SK-MEL-5 (cell line): ENCODE data around the gene PHPT1. TPM values are rescaled to one million over a fixed set of nuclear protein-coding genes. Genes with fewer than 3 reads are reported as not detected.

Experiments used
- DNase-seq: peaks from one replicate; pipeline ENCODE4 v3.0.0-alpha.2; 2016; ENCODE audit warnings: low read depth, low spot score
- in situ Hi-C: cut with HindIII; loops from 2 replicates; pipeline ENCODE4 v1.10.0; 2016; ENCODE audit warnings: low sequenced_read_pairs, high pct_unique_total_duplicates, low pct_unique_long_range_greater_than_20kb
- total RNA-seq: library from RNA; depleted of rRNA; stranded (reverse); fragments of >200 nt; shearing (Covaris generic); gene quantifications from 2 replicates; pipeline ENCODE4 v1.2.3, GENCODE V29; 2014

PHPT1 gene
- total RNA-seq, 1 experiment from 2014 or later, result 101 TPM

DNA sequence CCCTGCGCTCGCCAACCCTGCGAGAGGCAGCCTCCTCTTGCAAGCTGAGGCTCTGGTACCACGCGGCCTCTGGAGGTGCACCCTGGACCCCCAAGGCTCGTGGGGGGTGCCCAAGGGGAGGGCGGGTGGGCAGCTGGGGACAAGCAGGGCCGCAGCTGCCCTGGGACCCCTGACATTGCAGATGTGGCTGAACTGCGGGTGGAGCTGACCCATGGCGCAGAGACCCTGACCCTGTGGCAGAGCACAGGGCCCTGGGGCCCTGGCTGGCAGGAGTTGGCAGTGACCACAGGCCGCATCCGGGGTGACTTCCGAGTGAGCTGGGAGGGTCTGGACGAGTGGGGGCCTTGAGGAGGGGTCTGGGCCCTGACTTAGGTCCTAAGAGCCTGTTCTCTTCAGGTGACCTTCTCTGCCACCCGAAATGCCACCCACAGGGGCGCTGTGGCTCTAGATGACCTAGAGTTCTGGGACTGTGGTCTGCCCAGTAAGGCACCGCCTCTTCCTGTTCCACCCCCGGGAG lies 4.4 kb downstream of the PHPT1 start:
- no peak for DNase-seq
- in situ Hi-C loops, result no loop called here

DNA sequence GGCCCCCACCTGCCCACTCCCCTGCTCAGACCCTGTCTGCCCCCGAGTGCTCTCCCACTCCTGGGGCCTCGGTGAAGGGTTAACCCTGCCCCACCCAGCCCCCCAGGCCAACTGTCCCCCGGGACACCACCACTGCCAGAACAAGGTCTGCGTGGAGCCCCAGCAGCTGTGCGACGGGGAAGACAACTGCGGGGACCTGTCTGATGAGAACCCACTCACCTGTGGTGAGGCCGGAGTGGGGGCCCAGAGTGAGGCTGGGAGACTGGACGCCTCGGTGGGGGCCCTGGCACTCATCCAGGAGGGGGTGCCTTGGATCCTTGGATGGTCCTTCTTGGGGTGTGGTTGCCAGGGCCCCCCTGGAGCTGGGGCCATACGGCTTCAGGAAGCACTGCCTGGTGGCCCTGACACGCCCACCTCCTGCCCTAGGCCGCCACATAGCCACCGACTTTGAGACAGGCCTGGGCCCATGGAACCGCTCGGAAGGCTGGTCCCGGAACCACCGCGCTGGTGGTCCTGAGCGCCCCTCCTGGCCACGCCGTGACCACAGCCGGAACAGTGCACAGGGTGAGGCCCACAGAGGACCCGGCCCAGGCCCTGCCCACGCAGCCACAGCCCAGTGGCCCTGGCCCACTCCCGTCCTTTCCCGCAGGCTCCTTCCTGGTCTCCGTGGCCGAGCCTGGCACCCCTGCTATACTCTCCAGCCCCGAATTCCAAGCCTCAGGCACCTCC lies 5.1 kb downstream of the PHPT1 start:
- in situ Hi-C loops, result no loop called here
- no peak for DNase-seq

DNA sequence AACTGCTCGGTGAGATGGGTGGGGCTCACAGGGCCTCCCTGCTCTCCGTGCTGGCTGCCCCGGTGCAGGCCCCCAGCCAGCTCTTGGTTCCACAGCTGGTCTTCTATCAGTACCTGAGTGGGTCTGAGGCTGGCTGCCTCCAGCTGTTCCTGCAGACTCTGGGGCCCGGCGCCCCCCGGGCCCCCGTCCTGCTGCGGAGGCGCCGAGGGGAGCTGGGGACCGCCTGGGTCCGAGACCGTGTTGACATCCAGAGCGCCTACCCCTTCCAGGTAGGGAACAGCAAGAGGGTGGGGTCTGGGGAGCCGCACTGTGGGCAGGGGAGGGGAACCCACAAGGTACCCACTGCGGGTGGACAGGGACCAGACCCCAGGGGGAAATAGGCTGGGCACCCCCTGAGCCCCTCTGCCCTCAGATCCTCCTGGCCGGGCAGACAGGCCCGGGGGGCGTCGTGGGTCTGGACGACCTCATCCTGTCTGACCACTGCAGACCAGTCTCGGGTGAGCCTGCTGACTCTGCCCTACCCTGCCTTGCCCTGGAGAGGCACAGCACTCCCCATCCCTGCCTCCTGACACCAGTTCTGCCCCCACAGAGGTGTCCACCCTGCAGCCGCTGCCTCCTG lies 5.7 kb downstream of the PHPT1 start:
- in situ Hi-C loops, result no loop called here
- no peak for DNase-seq

DNA sequence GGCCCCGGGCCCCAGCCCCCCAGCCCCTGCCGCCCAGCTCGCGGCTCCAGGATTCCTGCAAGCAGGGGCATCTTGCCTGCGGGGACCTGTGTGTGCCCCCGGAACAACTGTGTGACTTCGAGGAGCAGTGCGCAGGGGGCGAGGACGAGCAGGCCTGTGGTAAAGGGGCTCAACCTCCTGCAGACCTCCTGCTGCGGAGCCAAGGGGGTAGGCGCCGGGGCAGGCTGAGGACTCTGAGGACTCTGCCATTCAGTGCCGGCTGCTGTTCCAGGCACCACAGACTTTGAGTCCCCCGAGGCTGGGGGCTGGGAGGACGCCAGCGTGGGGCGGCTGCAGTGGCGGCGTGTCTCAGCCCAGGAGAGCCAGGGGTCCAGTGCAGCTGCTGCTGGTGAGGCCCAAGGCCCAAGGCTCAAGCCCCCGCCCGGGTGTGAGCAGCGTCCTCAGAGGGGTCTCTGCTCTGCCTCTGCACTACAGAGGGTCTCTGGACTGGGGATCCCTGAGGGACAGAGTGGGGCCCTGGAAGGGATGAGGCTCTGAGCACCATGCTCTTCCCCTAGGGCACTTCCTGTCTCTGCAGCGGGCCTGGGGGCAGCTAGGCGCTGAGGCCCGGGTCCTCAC lies 6.4 kb downstream of the PHPT1 start:
- no peak for DNase-seq
- in situ Hi-C loops, result no loop called here

DNA sequence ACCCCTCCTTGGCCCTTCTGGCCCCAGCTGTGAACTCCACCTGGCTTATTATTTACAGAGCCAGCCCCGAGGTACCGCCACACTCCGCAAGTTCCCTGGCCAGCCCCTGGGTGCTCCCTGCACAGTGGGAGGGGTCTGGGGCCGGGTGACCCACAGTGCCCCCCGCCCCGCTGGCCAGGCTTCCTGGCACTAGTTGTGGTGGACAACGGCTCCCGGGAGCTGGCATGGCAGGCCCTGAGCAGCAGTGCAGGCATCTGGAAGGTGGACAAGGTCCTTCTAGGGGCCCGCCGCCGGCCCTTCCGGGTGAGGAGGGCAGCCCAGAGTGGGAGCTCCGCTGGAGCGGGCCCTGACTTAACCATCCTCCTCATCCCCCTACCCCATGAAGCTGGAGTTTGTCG lies 6.9 kb downstream of the PHPT1 start:
- in situ Hi-C loops, result no loop called here
- DNase-seq, result no peak

DNA sequence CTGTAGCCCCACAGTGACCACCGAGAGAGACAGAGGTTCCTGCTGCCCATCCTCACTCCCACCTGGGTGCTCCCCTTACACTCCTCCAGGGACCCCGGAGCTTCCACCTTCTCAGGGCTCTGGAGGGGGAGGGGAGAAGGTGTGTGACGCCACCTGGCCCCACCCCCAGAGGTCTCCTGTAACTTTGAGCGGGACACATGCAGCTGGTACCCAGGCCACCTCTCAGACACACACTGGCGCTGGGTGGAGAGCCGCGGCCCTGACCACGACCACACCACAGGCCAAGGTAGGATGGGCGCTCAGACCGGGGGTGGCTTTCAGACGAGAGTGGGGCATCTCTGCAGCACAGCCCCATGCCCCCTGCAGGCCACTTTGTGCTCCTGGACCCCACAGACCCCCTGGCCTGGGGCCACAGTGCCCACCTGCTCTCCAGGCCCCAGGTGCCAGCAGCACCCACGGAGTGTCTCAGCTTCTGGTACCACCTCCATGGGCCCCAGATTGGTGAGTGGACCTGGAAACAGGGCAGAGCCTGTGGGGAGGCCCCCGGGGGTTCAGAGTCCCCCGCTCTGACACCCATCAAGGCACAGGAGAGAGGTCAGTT lies 7.4 kb downstream of the PHPT1 start:
- in situ Hi-C loops, result no loop called here
- no peak for DNase-seq

DNA sequence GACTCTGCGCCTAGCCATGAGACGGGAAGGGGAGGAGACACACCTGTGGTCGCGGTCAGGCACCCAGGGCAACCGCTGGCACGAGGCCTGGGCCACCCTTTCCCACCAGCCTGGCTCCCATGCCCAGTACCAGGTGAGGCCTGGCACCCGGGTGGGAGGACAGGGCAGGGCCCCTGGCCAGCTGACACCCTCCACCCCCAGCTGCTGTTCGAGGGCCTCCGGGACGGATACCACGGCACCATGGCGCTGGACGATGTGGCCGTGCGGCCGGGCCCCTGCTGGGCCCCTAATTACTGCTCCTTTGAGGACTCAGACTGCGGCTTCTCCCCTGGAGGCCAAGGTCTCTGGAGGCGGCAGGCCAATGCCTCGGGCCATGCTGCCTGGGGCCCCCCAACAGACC lies 8.0 kb downstream of the PHPT1 start:
- in situ Hi-C loops, result no loop called here

DNA sequence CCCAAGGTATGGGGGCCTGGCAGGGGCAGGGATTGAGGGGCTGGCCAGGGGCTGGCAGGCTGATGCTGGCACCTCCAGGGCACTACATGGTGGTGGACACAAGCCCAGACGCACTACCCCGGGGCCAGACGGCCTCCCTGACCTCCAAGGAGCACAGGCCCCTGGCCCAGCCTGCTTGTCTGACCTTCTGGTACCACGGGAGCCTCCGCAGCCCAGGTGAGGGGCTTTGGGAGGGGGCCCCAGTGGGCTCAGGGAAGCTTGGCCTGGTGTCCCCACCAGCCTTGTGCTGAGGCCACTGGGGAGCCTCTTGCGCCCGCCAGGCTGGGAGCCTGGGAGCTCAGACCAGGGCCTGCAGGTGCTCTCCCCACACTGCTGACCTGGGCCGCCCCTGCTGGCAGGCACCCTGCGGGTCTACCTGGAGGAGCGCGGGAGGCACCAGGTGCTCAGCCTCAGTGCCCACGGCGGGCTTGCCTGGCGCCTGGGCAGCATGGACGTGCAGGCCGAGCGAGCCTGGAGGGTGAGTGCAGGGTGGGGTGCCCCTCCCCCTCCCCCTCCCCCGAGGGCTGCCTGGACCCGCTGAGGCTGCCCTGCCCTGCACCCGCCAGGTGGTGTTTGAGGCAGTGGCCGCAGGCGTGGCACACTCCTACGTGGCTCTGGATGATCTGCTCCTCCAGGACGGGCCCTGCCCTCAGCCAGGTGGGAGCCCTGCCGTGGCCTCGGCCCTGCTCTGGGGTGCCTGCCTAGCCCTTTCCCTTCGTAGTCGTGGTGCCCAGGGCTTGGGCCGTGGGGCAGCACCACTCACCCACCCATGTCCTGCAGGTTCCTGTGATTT lies 8.6 kb downstream of the PHPT1 start:
- in situ Hi-C loops, result no loop called here
- no peak for DNase-seq

More for the DNA sequence above, 8.0 kb downstream of the PHPT1 start:
- DNase-seq, result no peak

DNA sequence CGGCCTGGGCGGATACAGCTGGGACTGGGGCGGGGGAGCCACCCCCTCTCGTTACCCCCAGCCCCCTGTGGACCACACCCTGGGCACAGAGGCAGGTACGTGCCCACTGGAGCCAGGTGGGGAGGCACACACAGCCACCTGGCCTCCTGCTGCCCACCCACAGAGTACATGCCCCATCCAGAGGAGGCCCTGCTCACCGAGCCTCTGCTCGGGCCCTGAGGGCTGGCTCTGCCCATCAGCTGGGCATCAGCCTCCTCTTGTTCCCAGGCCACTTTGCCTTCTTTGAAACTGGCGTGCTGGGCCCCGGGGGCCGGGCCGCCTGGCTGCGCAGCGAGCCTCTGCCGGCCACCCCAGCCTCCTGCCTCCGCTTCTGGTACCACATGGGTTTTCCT lies 9.2 kb downstream of the PHPT1 start:
- no peak for DNase-seq
- in situ Hi-C loops, result no loop called here

DNA sequence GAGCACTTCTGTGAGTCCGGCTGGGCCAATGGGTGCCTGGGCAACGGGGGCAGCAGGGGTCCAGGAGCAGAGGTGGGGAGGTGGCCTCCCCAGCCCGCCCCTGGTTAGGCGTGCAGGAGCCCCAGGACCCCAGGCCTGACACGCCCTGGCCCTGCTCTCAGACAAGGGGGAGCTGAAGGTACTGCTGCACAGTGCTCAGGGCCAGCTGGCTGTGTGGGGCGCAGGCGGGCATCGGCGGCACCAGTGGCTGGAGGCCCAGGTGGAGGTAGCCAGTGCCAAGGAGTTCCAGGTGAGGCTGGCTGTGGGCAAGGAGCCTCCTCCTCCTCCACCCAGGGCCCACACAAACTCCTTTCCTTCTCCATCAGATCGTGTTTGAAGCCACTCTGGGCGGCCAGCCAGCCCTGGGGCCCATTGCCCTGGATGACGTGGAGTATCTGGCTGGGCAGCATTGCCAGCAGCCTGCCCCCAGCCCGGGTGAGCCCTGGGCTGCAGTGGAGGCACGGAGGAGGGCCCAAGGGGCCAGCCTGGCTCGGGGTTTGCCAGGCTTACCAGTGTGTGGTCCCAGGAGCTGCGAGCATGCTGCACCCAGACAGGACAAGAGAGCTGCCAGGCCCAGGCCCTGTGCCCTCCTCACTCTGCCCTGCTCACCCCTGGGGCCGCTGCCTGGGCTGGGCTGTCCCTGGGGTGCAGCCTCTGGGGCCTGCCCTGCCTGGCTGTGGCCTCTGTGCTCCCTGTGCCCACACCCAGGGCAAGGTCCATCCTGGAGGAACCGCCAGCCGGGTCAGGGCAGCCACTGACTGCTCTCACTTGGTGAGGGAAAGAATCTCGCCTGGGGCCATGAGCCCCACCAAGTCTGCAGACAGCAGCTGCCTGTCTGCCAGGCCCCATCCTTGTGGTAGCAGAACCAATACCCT lies 9.9 kb downstream of the PHPT1 start:
- in situ Hi-C loops, result no loop called here
- DNase-seq, result no peak

DNA sequence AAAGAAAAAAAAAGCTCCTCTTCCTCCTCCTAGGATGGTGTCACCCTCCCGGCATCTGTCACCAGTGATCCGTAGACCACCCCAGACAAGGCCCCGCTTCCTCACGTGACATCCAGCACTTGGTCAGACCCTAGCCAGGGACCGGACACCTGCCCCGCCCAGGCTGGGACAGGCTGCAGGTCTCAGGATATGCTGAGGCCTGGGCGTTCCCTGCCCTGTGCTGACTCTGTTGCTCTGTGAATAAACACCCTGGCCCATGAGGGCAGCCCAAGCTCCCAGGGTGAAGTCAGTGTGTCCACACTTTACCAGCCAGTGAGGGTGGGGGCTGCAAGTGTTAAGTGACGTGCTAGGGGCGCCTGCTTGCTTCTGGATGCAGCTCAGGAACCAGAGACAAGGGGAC lies 11.3 kb downstream of the PHPT1 start:
- in situ Hi-C loops, result no loop called here
- DNase-seq, result no peak

DNA sequence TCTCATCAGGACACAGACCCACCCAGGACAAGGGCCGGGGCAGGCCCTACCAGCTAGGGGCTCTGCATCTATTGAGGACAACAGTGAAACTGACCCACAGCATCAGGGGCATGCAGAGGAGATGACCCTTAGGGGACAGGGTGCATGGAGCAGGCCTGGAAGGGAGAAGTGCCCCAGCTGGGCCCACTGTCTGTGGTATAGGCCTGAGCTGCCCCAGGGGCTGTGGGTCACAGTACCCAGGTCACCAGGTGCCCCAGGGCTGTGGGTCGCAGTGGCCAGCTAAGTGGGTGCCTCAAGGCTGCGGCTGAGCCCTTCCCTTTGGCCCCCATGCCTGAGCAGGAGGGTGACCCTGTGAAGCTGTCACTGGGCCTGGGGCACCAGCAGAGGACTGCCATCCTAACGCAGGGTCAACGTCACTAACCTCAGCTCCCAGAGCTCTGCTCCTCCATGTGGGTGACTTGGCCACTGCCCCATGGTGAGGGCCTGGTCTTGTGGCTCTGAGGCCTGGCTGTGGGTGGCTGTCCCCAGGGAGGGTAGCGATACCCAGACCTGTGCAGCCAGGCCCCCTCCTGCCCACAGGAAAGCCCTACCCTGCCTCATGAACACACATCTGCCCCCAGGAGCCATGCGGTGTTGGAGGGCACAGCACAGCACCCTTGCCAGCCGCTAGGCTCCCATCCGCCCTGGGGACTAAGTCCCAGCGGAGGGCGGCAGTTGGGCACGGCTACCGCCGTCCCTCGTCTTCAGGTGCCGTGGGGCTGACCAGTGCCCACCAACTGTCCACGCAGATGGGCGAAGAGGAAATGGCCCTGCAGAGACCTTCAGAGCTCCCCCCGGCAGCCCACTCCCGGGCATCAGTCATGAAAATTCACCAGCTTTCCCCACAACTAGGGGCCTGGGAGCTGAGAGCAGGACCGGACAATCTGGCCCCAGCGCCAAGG lies 12.0 kb downstream of the PHPT1 start:
- in situ Hi-C loops, result no loop called here
- no peak for DNase-seq

DNA sequence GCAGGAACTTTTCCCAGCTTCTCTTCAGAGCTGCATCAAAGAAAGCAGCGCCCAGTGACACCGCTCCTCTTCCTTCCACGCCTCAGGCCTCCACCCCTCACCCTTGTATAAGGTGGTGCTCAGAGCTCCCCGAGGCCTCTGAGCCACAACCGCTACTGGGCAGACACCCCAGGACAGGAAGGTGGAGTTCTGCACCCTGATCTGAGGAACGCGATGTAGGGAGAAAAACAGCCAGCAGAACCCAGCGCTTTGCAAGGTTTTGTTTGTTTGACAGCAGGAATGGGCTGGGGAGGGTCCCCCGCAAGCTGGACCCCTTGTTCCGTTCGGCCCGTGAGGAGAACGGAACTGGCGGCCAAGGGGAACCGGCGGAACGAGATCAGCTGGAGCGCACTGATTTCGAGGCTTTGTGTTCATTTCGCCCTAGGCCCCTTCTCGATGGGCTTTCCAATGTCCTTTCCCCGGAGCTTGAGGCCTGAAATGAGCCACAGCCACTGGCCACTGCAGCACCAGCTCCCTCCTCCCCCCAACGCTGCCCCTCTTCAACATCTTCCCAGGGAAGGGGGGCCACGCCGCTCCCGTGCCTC lies 12.8 kb downstream of the PHPT1 start:
- in situ Hi-C loops, result no loop called here
- DNase-seq, result no peak

DNA sequence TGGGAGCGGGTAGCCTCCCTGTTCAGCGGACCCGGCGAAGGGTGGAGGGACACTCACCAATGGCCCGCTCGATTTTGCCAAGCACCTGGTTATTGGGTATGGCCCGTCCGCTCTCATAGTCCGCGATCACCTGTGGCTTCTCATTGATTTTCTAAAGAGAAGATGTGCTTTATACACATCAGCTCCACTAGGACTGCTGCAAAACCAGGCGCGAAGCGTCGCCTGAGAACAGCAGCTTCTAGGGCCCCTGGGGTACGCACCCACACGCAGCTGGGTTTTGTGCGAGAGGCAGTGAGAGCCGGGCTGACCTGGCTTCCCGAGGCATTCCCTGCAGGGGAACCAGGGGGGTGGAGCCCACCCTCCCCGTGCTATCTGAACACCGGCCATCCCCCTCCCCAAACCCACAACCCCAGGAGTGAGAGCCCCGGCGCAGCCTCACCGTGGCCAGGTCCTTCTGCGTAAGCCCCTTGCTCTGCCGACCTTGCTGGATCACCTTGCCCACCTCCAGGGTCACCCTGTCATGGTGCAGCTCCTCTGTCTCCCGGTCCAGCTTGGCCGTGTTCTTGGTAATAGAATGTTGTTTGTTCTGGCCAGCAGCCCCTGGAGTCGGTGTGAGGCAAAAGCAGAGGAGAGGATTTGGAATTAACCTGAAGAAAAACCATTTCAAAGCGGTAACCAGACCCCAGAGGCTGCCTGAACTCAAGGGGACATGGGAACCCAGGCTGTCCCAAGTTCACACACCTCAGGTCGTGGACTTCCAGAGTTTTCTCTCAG lies 13.8 kb downstream of the PHPT1 start:
- no peak for DNase-seq
- in situ Hi-C loops, result no loop called here
